GM12878 (cell line): ENCODE data around the gene RAC2. TPM values are rescaled to one million over a fixed set of nuclear protein-coding genes. Genes with fewer than 3 reads are reported as not detected.

Source experiments
- ATAC-seq: fragments of 200-7000 bp; cut with Tn5 transposase; 3 replicates; pipeline ENCODE4 v1.9.1; 2020; ENCODE audit warnings: mild to moderate bottlenecking, moderate library complexity
- BruUV-seq: library from RNA; stranded (reverse); fragments of 400-500 nt; replicated peaks from 2 replicates; lab custom pipeline; 2021; lab: Mats Ljungman, UMichigan
- CTCF ChIA-PET: fragments of 300-600 bp; sonication (Branson Sonifier 250); formaldehyde crosslinking; extraction: SDS; loops from one replicate; lab custom pipeline; 2021; ENCODE audit warnings: inconsistent platforms; lab: Yijun Ruan, JAX
- POLR2A ChIA-PET: fragments of 350-600 bp; formaldehyde crosslinking; extraction: SDS; loops from one replicate; lab custom pipeline; 2021; ENCODE audit warnings: inconsistent platforms; lab: Charles Lee
- RAD21 ChIA-PET: fragments of 300-600 bp; sonication (Branson Sonifier 250); formaldehyde crosslinking; loops from one replicate; lab custom pipeline; 2023; ENCODE audit warnings: antibody characterized with exemption; ENCODE audit not compliant: unreplicated experiment; lab: Charles Lee
- SMC1A ChIA-PET: fragments of 300-600 bp; sonication (Branson Sonifier 250); formaldehyde crosslinking; loops from one replicate; lab custom pipeline; 2023; ENCODE audit not compliant: unreplicated experiment, uncharacterized antibody; lab: Charles Lee
- DNase-seq: peaks from one replicate; pipeline ENCODE4 v3.0.0-alpha.2; 2011; ENCODE audit warnings: low read depth, low spot score
- FAIRE-seq: peaks from 3 replicates; lab custom pipeline; 2011; peaks lifted over from hg19 to GRCh38; lab: Jason Lieb, UNC
- H2AFZ ChIP-seq: 2 replicates; pipeline ENCODE4 v1.6.0; 2011; ENCODE audit warnings: low read depth, low read length, control low read depth; ENCODE audit not compliant: control insufficient read depth
- H3K27ac ChIP-seq: 2 replicates; pipeline ENCODE4 v1.5.1; 2011; ENCODE audit warnings: control low read depth; ENCODE audit not compliant: control insufficient read depth, insufficient read depth
- H3K27me3 ChIP-seq, 2 experiments: replicated peaks in 1 of 2; 2 replicates each; pipeline versions ENCODE4 v1.6.0 to v1.6.1; 2011; ENCODE audit warnings: low read length in 1 of 2; ENCODE audit not compliant: control insufficient read depth in 2 of 2, insufficient read depth in 2 of 2
- H3K36me3 ChIP-seq, 2 experiments: 2 replicates each; pipeline ENCODE4 v1.5.1; 2011; ENCODE audit warnings: low read length in 1 of 2; ENCODE audit not compliant: control insufficient read depth in 2 of 2, insufficient read depth in 2 of 2
- H3K4me1 ChIP-seq: 2 replicates; pipeline ENCODE4 v1.6.1; 2011; ENCODE audit warnings: mild to moderate bottlenecking, low read length, moderate library complexity, mixed read lengths; ENCODE audit not compliant: control insufficient read depth, insufficient read depth
- H3K4me2 ChIP-seq: 2 replicates; pipeline ENCODE4 v1.6.0; 2011; ENCODE audit warnings: control low read depth; ENCODE audit not compliant: control insufficient read depth, insufficient read depth
- H3K4me3 ChIP-seq: fragments of 200-600 bp; sonication (generic); 2 replicates; pipeline ENCODE4 v1.5.1; 2016
- H3K79me2 ChIP-seq: 2 replicates; pipeline ENCODE4 v1.6.0; 2011; ENCODE audit warnings: low read length; ENCODE audit not compliant: control insufficient read depth, insufficient read depth
- H3K9ac ChIP-seq: 2 replicates; pipeline ENCODE4 v1.8.0; 2011; ENCODE audit warnings: low read length, control low read depth, mixed read lengths; ENCODE audit not compliant: control insufficient read depth, insufficient read depth
- H3K9me3 ChIP-seq: replicated peaks from 3 replicates; pipeline ENCODE4 v1.5.1; 2011; ENCODE audit warnings: mild to moderate bottlenecking, low read length; ENCODE audit not compliant: control insufficient read depth, insufficient read depth
- H4K20me1 ChIP-seq: 2 replicates; pipeline ENCODE4 v1.6.0; 2011; ENCODE audit not compliant: control insufficient read depth, insufficient read depth
- CHD2 ChIP-seq: IDR thresholded peaks from 2 replicates; pipeline ENCODE4 v1.6.1; 2011; ENCODE audit warnings: low read depth, low read length, improper control_type of control experiment, borderline replicate concordance
- EED ChIP-seq: sonication (generic); IDR thresholded peaks from 2 replicates; pipeline ENCODE4 v1.6.1; 2016; ENCODE audit warnings: antibody characterized with exemption, low read depth
- EGR1 ChIP-seq, 2 experiments: IDR thresholded peaks; 1 replicate in 1 of 2; 2 replicates in 1 of 2; pipeline ENCODE4 v1.6.1; 2011 to 2012; ENCODE audit warnings: low read depth in 2 of 2, low read length in 2 of 2, borderline replicate concordance in 1 of 2, mild to moderate bottlenecking in 1 of 2, moderate library complexity in 1 of 2
- ELK1 ChIP-seq: IDR thresholded peaks from 2 replicates; pipeline ENCODE4 v1.6.1; 2012; ENCODE audit warnings: low read depth, low read length, improper control_type of control experiment
- HDGF ChIP-seq: fragments of 450-650 bp; IDR thresholded peaks from 2 replicates; pipeline ENCODE4 v1.6.1; 2016; ENCODE audit warnings: antibody characterized with exemption
- IKZF1 ChIP-seq: fragments of 450-650 bp; conservative IDR thresholded peaks from 2 replicates; pipeline ENCODE4 v1.6.1; 2017; ENCODE audit warnings: antibody characterized with exemption, mild to moderate bottlenecking
- NR2C2 ChIP-seq: IDR thresholded peaks from 2 replicates; pipeline ENCODE4 v1.6.1; 2011; ENCODE audit warnings: borderline replicate concordance, low read depth; ENCODE audit not compliant: control insufficient read depth, insufficient read length
- POLR2A ChIP-seq: IDR thresholded peaks from 2 replicates; pipeline ENCODE4 v1.6.1; 2011; ENCODE audit warnings: low read depth, mild to moderate bottlenecking, low read length
- POU2F2 ChIP-seq: IDR thresholded peaks from 3 replicates; pipeline ENCODE4 v1.6.1; 2011; ENCODE audit warnings: low read depth, mild to moderate bottlenecking, low read length, borderline replicate concordance
- SPI1 ChIP-seq: IDR thresholded peaks from 2 replicates; pipeline ENCODE4 v1.6.1; 2011; ENCODE audit warnings: low read depth, mild to moderate bottlenecking, low read length, moderate library complexity, borderline replicate concordance; ENCODE audit not compliant: insufficient read depth
- SREBF1 ChIP-seq: IDR thresholded peaks from 2 replicates; pipeline ENCODE4 v1.6.1; 2012; ENCODE audit warnings: mild to moderate bottlenecking, low read length
- TBL1XR1 ChIP-seq: IDR thresholded peaks from 2 replicates; pipeline ENCODE4 v1.6.1; 2012; ENCODE audit warnings: low read depth, low read length, improper control_type of control experiment
- WRNIP1 ChIP-seq: IDR thresholded peaks from 2 replicates; pipeline ENCODE4 v1.6.1; 2011; ENCODE audit warnings: low read depth, low read length, improper control_type of control experiment, borderline replicate concordance
- ZNF217 ChIP-seq: fragments of 450-650 bp; IDR thresholded peaks from 2 replicates; pipeline ENCODE4 v1.6.1; 2017; ENCODE audit warnings: antibody characterized with exemption, mild to moderate bottlenecking
- ZNF687 ChIP-seq: fragments of 450-650 bp; IDR thresholded peaks from 2 replicates; pipeline ENCODE4 v1.6.1; 2017; ENCODE audit warnings: mild to moderate bottlenecking, moderate library complexity
- WGBS: methylation state at CpG from one replicate; pipeline ENCODE4 v1.1.6; 2016; ENCODE audit warnings: low lambda C conversion rate; ENCODE audit not compliant: insufficient replicate concordance, insufficient coverage; ENCODE audit errors: missing lambda C conversion rate; 5-methylcytosine and 5-hydroxymethylcytosine counted together
- in situ Hi-C: fragments of 300-500 bp; cut with MboI; formaldehyde crosslinking; loops from 9 replicates; pipeline ENCODE4 v1.14.3; 2018; ENCODE audit warnings: mixed read lengths
- intact Hi-C: fragments of 100-400 bp; cut with micrococcal nuclease; formaldehyde crosslinking; loops from one replicate; pipeline ENCODE4 v1.14.2; 2022; ENCODE audit not compliant: unreplicated experiment
- polyA plus RNA-seq, 11 experiments: library from polyadenylated mRNA; depleted of rRNA in 4 of 11; unstranded in 6 of 11; stranded (reverse) in 5 of 11; fragments of >200 nt; fragmentation: Nextera tagmentation in 4 of 11; fragmentation: Illumina TruSeq in 1 of 11; extraction: Ambion mirVana in 4 of 11; extraction: Trizol in 1 of 11; gene quantifications; 1 replicate in 1 of 11; 2 replicates in 10 of 11; pipeline versions ENCODE4 v1.2.1 to v1.2.3, GENCODE V29; 2011 to 2016; ENCODE audit warnings: inconsistent platforms in 2 of 11, missing spikeins in 2 of 11, low read depth in 1 of 11
- total RNA-seq, 4 experiments: library from RNA; depleted of rRNA in 3 of 4; stranded (reverse); fragments of >200 nt in 3 of 4; fragmentation: Illumina TruSeq in 1 of 4; extraction: Trizol in 1 of 4; gene quantifications; 2 replicates each; pipeline versions ENCODE4 v1.2.1 to v1.2.3, GENCODE V29; 2013 to 2021

Gene RAC2
- total and polyA plus RNA-seq, 10 of the 15 experiments (the other 5 are each of a cell fraction or from before 2014, with no cell fraction given), result 102 to 386 (median 304) TPM

- no peak for FAIRE-seq
- peak overlapping the region; percentile 91 for H3K4me3 ChIP-seq
- no TSS peak for BruUV-seq
Measured at GRCh38 chr22:37241351-37242142, 2.5 kb downstream of the RAC2 start.

More at GRCh38 chr22:37241351-37242142, 2.5 kb downstream of the RAC2 start:
- ChIA-PET POLR2A (interaction anchor here (0.5 to 12.5 kb wide), 13 partner anchors 7 to 382 kb away, joined by 3 to 246 read pairs (median 11); partner anchors contain the start of genes CYTH4 and NCF4), RAD21 (interaction anchor here (0.8 to 9.8 kb wide), 18 partner anchors 9 to 379 kb away, joined by 3 to 196 read pairs (median 8); partner anchors contain the start of genes CYTH4, IL2RB and MFNG), CTCF (interaction anchor here (0.6 to 12.8 kb wide), 18 partner anchors 11 to 195 kb away, joined by 3 to 265 read pairs (median 7); no protein-coding TSS in a partner anchor), SMC1A (interaction anchor here (0.9 to 10.3 kb wide), 15 partner anchors 11 to 327 kb away, joined by 3 to 165 read pairs (median 11); partner anchors contain the start of gene IL2RB)
- TF ChIP-seq CHD2, result 0 out of 2 replicates have a peak, but pooled peaks have one; percentile 8
- TF ChIP-seq ELK1, result peak; percentile 6; the same call in 1 of the 2 replicates
- 0 out of 2 replicates have a peak, but pooled peaks have one; percentile 54 for TF ChIP-seq WRNIP1
- no peak for TF ChIP-seq NR2C2
- no peak for TF ChIP-seq SREBF1
- 0 out of 2 replicates have a peak, but pooled peaks have one; percentile 17 for TF ChIP-seq EED
- no peak for TF ChIP-seq ZNF217
- 0 out of 2 replicates have a peak, but pooled peaks have one; percentile 6 for TF ChIP-seq TBL1XR1
- peak; percentile 63; the same call in 1 of the 2 replicates for TF ChIP-seq POLR2A
- peak; percentile 71 for TF ChIP-seq SPI1
- TF ChIP-seq POU2F2, result 0 out of 3 replicates have a peak, but pooled peaks have one; percentile 17
- TF ChIP-seq IKZF1, result peak; percentile 17; the same call in 1 of the 2 replicates
- TF ChIP-seq HDGF, result 0 out of 2 replicates have a peak, but pooled peaks have one; percentile 45
- TF ChIP-seq ZNF687, result peak; percentile 35; the same call in 1 of the 2 replicates
- TF ChIP-seq EGR1 (IDR thresholded peaks at IDR 0.05; ENCODE audit: borderline replicate concordance in 1 of 2, low read depth in 2 of 2, low read length in 2 of 2), result peak in 1 of 2 experiments; percentile 11; a peak in 1 of 3 replicates
- H3K4me1 ChIP-seq, result peaks cover 64% of the 10 kb centered on the region
- no peaks in the 10 kb centered on the region for H3K9me3 ChIP-seq
- in situ Hi-C loops, result no loop called here
- ATAC-seq (peak; percentile 21), DNase-seq (no peak)
- peak overlapping the region; percentile 96 for H3K27ac ChIP-seq
- H4K20me1 ChIP-seq, result peaks cover 2% of the 10 kb centered on the region; the same call in 1 of the 2 replicates
- 5% methylated on average over 19 of the region's 19 CpGs for WGBS
- no peaks in the 10 kb centered on the region for H3K27me3 ChIP-seq
- intact Hi-C loops, result loop anchor here (5.0 kb wide), 1 partner anchor 79 kb away; no protein-coding TSS in a partner anchor
- no peak overlapping the region for H2AFZ ChIP-seq
- peaks cover 72% of the 10 kb centered on the region for H3K79me2 ChIP-seq
- peak overlapping the region; percentile 98 for H3K9ac ChIP-seq
- H3K4me2 ChIP-seq, result peak overlapping the region; percentile 73
- H3K36me3 ChIP-seq, result peaks cover 29 to 33% of the 10 kb centered on the region in 2 experiments
